Stimulated activated effector memory CD8-positive, alpha-beta T cell treated with anti-CD3 and anti-CD28 coated beads, Interleukin-12 subunit alpha, Interleukin-12 subunit beta, amount 100 ng/mL, for 72 hours (primary cell): ENCODE measurements around the gene EPHA8.

Experiments used
- ATAC-seq: fragments of 150-1000 bp; cut with Tn5 transposase; 2 replicates; pipeline ENCODE4 v1.10.0; 2021
- DNase-seq, 2 donors: peaks; one replicate each; pipeline ENCODE4 v3.0.0; 2021 to 2022; ENCODE audit warnings: low spot score in 2 of 2
- H3K27ac Mint-ChIP-seq: one replicate; pipeline ENCODE4 v1.8.0; 2022; ENCODE audit warnings: mild to moderate bottlenecking, mixed read lengths
- H3K36me3 Mint-ChIP-seq: one replicate; pipeline ENCODE4 v1.8.0; 2022; ENCODE audit warnings: mild to moderate bottlenecking, mixed read lengths
- H3K4me1 Mint-ChIP-seq: one replicate; pipeline ENCODE4 v1.8.0; 2022; ENCODE audit warnings: mixed read lengths
- H3K4me3 Mint-ChIP-seq: one replicate; pipeline ENCODE4 v1.8.0; 2022; ENCODE audit warnings: mild to moderate bottlenecking, mixed read lengths
- H3K9me3 Mint-ChIP-seq: one replicate; pipeline ENCODE4 v1.8.0; 2022; ENCODE audit warnings: mixed read lengths

The EPHA8 gene

GRCh38 chr1:22529901-22530621 is 33.2 kb upstream of the EPHA8 start:
- no peaks in the 10 kb centered on the region for H3K9me3 Mint-ChIP-seq
- H3K36me3 Mint-ChIP-seq = peaks cover 35% of the 10 kb centered on the region
- H3K27ac Mint-ChIP-seq = no peak overlapping the region
- H3K4me1 Mint-ChIP-seq = no peaks in the 10 kb centered on the region
- no peak for ATAC-seq
- DNase-seq = no peak
- no peak overlapping the region for H3K4me3 Mint-ChIP-seq

- DNase-seq (no peak), ATAC-seq (no peak)
- Mint-ChIP-seq H3K4me3 (no peak overlapping the region), H3K27ac (no peak overlapping the region), H3K36me3 (peaks cover 31% of the 10 kb centered on the region), H3K4me1 (no peaks in the 10 kb centered on the region), H3K9me3 (no peaks in the 10 kb centered on the region)
Measured at GRCh38 chr1:22530715-22531114, 32.6 kb upstream of the EPHA8 start.

GRCh38 chr1:22531251-22531650 is 32.0 kb upstream of the EPHA8 start:
- H3K36me3 Mint-ChIP-seq = peaks cover 33% of the 10 kb centered on the region
- no peak overlapping the region for H3K4me3 Mint-ChIP-seq
- ATAC-seq (no peak), DNase-seq (no peak)
- peak overlapping the region; percentile 8 for H3K27ac Mint-ChIP-seq
- H3K4me1 Mint-ChIP-seq = no peaks in the 10 kb centered on the region
- H3K9me3 Mint-ChIP-seq = no peaks in the 10 kb centered on the region

- Mint-ChIP-seq H3K9me3 (no peaks in the 10 kb centered on the region), H3K27ac (no peak overlapping the region), H3K4me3 (no peak overlapping the region), H3K4me1 (peaks cover 7% of the 10 kb centered on the region), H3K36me3 (peaks cover 13% of the 10 kb centered on the region)
- DNase-seq (no peak), ATAC-seq (no peak)
Measured at GRCh38 chr1:22533244-22533895, 29.9 kb upstream of the EPHA8 start.

- H3K27ac Mint-ChIP-seq = no peak overlapping the region
Measured at GRCh38 chr1:22534951-22535350, 28.3 kb upstream of the EPHA8 start.

GRCh38 chr1:22535399-22535798 is 27.9 kb upstream of the EPHA8 start:
- H3K9me3 Mint-ChIP-seq = no peaks in the 10 kb centered on the region
- no peak overlapping the region for H3K27ac Mint-ChIP-seq
- peaks cover 19% of the 10 kb centered on the region for H3K4me1 Mint-ChIP-seq
- no peak for DNase-seq
- H3K4me3 Mint-ChIP-seq = no peak overlapping the region
- H3K36me3 Mint-ChIP-seq = peaks cover 13% of the 10 kb centered on the region
- no peak for ATAC-seq

More at GRCh38 chr1:22534951-22535350, 28.3 kb upstream of the EPHA8 start:
- peaks cover 13% of the 10 kb centered on the region for H3K36me3 Mint-ChIP-seq
- H3K4me1 Mint-ChIP-seq = peaks cover 19% of the 10 kb centered on the region
- no peak overlapping the region for H3K4me3 Mint-ChIP-seq
- H3K9me3 Mint-ChIP-seq = no peaks in the 10 kb centered on the region
- ATAC-seq = no peak
- DNase-seq = no peak

GRCh38 chr1:22536506-22536905 is 26.8 kb upstream of the EPHA8 start:
- H3K9me3 Mint-ChIP-seq = no peaks in the 10 kb centered on the region
- DNase-seq (no peak), ATAC-seq (no peak)
- H3K4me1 Mint-ChIP-seq = peaks cover 19% of the 10 kb centered on the region
- H3K36me3 Mint-ChIP-seq = peaks cover 13% of the 10 kb centered on the region
- H3K27ac Mint-ChIP-seq = no peak overlapping the region
- no peak overlapping the region for H3K4me3 Mint-ChIP-seq

GRCh38 chr1:22537441-22538139 is 25.7 kb upstream of the EPHA8 start:
- DNase-seq (no peak), ATAC-seq (no peak)
- Mint-ChIP-seq H3K4me3 (no peak overlapping the region), H3K36me3 (peaks cover 13% of the 10 kb centered on the region), H3K9me3 (no peaks in the 10 kb centered on the region), H3K4me1 (peaks cover 19% of the 10 kb centered on the region), H3K27ac (no peak overlapping the region)

- H3K27ac Mint-ChIP-seq = peak overlapping the region; percentile 20
- DNase-seq (no peak), ATAC-seq (no peak)
- H3K4me3 Mint-ChIP-seq = no peak overlapping the region
- H3K36me3 Mint-ChIP-seq = peaks cover 6% of the 10 kb centered on the region
- no peaks in the 10 kb centered on the region for H3K9me3 Mint-ChIP-seq
- peaks cover 19% of the 10 kb centered on the region for H3K4me1 Mint-ChIP-seq
Measured at GRCh38 chr1:22539510-22540118, 23.7 kb upstream of the EPHA8 start.

- no peak overlapping the region for H3K27ac Mint-ChIP-seq
- peaks cover 19% of the 10 kb centered on the region for H3K4me1 Mint-ChIP-seq
- ATAC-seq (no peak), DNase-seq (no peak)
- no peak overlapping the region for H3K4me3 Mint-ChIP-seq
- H3K9me3 Mint-ChIP-seq = no peaks in the 10 kb centered on the region
- H3K36me3 Mint-ChIP-seq = peaks cover 6% of the 10 kb centered on the region
Measured at GRCh38 chr1:22540337-22540736, 23.0 kb upstream of the EPHA8 start.

GRCh38 chr1:22542886-22543285 is 20.4 kb upstream of the EPHA8 start:
- no peak overlapping the region for H3K4me3 Mint-ChIP-seq
- no peak for DNase-seq
- no peaks in the 10 kb centered on the region for H3K9me3 Mint-ChIP-seq
- H3K4me1 Mint-ChIP-seq = peaks cover 17% of the 10 kb centered on the region
- ATAC-seq = no peak
- no peaks in the 10 kb centered on the region for H3K36me3 Mint-ChIP-seq
- H3K27ac Mint-ChIP-seq = no peak overlapping the region

GRCh38 chr1:22543679-22544078 is 19.6 kb upstream of the EPHA8 start:
- DNase-seq = no peak
- Mint-ChIP-seq H3K36me3 (no peaks in the 10 kb centered on the region), H3K4me1 (peaks cover 10% of the 10 kb centered on the region), H3K9me3 (no peaks in the 10 kb centered on the region), H3K27ac (no peak overlapping the region), H3K4me3 (no peak overlapping the region)
- ATAC-seq = peak; percentile 4

- Mint-ChIP-seq H3K36me3 (no peaks in the 10 kb centered on the region), H3K4me1 (peaks cover under 1% of the 10 kb centered on the region), H3K4me3 (no peak overlapping the region), H3K27ac (no peak overlapping the region), H3K9me3 (no peaks in the 10 kb centered on the region)
- DNase-seq = no peak
- ATAC-seq = no peak
Measured at GRCh38 chr1:22544606-22545005, 18.7 kb upstream of the EPHA8 start.

- no peak for ATAC-seq
- Mint-ChIP-seq H3K4me3 (no peak overlapping the region), H3K4me1 (no peaks in the 10 kb centered on the region), H3K9me3 (no peaks in the 10 kb centered on the region), H3K27ac (no peak overlapping the region), H3K36me3 (no peaks in the 10 kb centered on the region)
- no peak for DNase-seq
Measured at GRCh38 chr1:22545141-22545540, 18.1 kb upstream of the EPHA8 start.

GRCh38 chr1:22547186-22547817 is 16.0 kb upstream of the EPHA8 start:
- Mint-ChIP-seq H3K4me3 (no peak overlapping the region), H3K4me1 (no peaks in the 10 kb centered on the region), H3K9me3 (no peaks in the 10 kb centered on the region), H3K27ac (no peak overlapping the region), H3K36me3 (no peaks in the 10 kb centered on the region)
- ATAC-seq = no peak
- no peak for DNase-seq
